GM18526 (cell line): Measurements from ENCODE around the gene APP.

Source experiments
- POLR2A ChIP-seq: IDR thresholded peaks from 3 replicates; pipeline ENCODE4 v1.6.1; 2011; ENCODE audit not compliant: insufficient read length; ENCODE audit errors: extremely low read depth

The APP gene

DNA sequence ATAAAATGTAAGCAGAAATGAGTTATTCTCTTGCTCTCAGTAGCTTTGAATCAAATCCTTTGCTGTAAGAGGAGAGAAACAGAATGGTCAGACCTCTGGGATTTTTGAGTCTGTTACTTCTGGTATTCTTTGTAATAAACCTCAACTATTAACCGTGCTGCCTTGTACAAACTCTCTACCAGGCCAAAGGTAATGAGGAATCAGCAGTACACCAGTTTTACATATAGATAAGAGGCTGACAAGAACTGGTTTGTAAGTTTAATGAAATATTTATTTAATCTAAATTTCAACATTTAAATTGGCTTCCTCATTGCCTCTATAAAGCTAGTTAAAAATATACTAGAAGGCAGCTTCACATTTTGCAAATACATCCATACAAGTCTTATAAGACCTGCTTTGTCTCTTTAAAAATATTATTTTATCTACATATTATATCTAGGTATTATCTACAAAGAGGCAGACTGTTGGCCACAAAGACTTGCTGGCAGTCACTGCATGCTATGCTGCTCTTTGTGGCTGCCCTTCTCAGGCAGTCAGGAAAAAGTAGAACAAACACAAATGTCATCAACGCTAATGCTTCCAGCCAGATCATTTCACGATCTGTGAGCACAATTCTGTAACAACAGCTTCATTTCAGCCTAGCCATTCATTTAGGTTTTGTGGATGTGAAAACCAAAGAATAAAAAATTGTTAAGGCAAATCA, 262.8 kb downstream of the APP start:
- TF ChIP-seq POLR2A = no peak

DNA sequence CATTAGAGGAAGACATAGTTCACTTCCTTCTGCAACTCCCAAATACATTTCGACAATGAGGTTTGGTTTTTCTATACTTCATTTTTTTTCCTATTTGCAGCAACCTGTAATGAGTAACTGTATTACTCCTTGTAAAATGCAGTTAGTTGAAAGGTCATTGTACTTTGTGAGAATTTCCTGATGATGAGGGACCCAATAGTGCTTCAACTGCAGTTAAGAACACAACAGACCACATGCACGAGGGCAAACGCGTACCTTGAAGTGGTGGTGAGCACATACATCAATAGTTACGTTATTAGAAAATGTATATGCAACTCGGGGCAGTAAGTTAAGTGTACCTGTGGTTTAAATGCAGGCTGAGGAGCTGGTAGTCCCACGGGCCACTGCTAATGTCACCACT, 264.0 kb downstream of the APP start:
- TF ChIP-seq POLR2A = no peak

GRCh38 chr21:25905126-25905525, 265.4 kb downstream of the APP start:
- no peak for TF ChIP-seq POLR2A

DNA sequence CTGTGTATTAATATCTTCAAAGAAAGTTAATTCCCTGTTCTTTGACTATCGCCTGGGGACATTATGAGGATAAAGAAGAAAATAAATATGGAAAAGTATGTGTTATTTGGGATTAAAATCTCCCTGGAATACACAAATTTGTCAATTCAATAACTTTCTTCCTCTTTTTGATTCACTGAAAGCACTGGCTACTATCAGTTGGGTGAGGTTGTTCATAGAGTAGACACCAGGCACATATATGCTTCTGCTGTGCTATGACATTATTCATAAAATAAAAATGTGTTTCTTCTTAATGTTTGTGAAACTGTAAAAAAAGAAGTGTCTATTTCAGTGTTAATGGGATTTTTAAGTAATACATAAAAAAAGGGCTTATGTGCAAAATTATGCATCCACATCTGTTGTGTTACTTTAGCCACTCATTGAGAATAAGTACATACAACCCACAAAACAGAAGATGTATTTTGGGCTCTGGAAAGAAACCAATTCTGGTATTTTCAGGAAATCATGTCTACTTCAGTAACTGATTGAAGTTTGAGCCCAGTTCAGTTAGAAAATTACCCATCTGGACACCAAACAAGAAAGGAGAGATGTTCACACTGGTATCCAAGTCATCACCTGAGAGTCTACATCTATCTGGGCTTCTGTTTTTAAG, 266.4 kb downstream of the APP start:
- TF ChIP-seq POLR2A = no peak

DNA sequence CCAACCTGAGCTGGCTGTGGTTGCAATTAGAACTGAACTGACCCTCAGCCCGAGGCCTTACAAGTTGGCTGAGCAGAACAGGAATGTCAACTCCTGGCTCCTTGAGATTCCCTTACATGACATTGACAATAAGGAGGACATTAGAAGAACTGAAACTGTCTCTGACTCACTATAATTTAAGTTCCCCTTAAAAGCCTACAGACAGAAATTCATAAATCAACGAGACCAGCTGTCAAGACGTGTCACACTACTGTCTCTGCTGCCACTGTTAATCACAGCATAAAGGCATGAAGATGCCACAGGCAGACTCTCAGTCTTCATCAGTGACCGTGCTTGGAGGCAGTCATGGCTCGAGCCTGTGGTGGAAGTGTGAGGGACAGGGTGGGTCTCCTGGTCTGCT, 267.0 kb downstream of the APP start:
- TF ChIP-seq POLR2A = no peak

DNA sequence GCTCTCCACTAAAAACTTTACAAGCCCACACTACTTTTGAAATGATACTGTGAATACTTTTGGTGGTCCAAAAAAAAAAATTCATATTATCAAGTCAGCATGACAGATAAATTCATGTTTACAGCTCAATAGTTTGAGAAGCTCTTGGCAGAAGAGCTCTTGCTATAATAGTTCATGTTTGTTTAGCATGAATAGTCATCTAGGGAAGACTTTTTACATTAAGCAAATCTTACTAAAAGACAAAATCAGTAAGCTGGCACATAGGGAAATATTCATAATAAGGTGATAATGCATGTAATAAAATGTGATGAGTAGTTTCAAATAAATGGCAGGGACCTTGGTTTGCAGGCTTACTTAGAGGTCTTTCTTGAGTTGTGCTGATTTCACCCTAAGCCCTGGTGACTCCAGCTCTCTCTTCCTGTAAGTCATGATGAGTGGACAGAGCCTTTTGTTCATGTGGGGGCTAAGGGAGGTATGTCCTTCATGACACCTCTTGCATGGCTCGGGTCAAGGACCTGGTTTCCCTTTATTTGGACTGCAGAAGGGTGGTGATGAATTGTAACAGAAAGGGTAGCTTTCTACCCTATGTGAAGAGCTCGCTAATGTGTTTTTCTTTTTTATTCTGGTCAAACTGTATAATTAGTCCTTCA, 269.1 kb downstream of the APP start:
- TF ChIP-seq POLR2A = no peak

DNA sequence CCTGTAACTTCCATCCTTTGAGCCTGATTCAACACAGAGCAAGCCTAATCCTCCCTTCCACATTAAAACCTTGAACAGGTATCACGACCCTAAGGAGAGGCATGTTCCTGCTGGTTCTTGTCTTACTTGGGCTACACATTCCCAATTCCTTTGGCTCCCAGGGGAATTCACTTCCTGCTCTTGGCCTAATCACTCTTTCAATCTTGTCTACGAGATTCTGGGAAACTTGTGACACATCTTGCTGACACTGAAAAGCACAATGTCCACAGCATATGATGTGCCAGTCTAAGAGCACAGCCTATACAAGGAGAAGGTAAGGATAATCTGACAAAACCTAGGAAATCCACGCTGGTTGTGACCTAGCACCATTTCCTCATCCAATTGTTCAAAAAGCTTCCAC, 271.9 kb downstream of the APP start:
- no peak for TF ChIP-seq POLR2A

DNA sequence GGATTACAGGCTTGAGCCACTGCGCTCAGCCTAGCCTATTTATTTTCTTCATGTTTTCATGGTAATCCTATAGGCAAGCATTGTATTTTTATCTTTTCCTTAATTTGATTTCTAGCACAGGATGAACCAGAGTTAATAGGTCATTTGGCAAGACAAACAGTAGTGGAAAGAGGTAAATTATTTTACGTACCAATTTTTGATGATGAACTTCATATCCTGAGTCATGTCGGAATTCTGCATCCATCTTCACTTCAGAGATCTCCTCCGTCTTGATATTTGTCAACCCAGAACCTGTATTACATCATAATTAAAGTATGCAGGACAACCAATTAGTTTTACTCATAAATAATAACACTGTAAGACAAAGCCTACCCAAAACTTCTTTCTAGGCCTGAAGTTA, 273.2 kb downstream of the APP start:
- no peak for TF ChIP-seq POLR2A

DNA sequence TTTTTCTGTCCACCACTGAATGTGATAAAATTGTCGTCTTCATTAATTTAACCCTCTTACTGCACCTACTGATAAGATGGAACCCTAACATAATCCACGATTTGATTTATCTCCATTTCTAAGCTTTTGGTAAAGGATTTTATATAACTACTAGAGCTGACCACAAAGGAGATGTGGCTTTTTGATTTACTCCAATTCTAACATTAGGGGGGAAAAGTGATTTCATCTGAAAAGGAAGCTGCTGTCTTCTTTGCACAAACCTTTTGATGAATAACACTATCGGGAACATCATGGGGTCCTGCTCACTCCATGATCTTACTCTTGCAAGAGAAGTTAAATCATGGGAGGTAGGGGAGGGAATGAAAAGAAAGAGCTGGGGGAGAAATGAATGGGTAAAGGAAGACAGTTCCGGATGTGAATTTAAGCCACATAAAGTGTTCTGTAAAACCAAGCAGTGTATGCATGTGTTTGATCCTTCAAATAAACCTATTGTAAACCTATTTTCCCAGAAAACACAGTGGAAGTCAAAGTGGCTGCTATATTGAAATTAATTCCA, 274.0 kb downstream of the APP start:
- TF ChIP-seq POLR2A = no peak

DNA sequence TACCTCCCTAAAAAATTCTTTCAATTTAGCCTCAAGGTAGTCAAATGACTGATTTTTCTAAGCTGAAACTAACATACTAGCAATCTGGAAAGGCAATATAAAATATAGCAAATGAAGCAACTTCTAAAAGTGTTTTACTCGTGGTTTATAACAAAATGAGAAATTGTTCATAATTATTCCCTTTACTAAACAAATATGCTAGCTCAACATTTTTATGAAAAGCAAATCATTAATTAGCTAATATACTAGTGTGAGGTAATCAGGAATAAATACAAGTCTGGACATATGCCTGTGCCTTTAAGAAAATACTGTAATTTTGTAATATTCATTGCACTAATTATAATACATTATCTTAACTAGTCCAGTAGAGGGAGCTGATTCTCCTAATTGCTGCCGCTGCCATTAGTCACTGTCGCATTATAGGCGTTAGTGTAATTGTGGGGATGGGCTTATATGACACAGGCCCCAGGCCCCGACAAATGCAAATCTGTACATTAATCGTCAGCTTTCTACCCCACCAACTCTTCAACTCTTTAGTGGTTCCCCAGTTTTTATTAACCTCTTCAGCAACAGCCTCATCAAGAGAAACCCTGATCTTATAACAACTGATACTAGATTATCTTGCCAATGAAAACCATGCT, 274.9 kb downstream of the APP start:
- no peak for TF ChIP-seq POLR2A

DNA sequence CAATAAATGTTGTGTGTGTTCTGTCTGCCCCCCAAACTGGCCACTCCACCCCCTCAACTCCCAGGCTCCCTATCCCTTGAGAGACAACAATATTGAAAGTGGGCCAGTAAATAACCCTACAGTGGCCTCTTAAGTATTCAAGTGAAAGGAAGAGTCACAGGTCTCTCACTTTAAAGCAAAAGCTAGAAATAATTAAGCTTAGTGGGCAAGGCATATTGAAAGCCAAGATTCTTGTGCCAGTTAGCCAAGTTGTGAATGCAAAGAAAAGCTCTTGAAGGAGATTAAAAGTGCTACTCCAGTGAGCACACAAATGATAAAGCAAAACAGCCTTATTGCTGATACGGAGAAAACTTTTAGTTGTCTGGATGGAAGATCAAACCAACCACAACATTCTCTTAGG, 277.4 kb downstream of the APP start:
- TF ChIP-seq POLR2A = no peak

- TF ChIP-seq POLR2A = no peak
Observed at GRCh38 chr21:25891596-25891995, 279.0 kb downstream of the APP start.

DNA sequence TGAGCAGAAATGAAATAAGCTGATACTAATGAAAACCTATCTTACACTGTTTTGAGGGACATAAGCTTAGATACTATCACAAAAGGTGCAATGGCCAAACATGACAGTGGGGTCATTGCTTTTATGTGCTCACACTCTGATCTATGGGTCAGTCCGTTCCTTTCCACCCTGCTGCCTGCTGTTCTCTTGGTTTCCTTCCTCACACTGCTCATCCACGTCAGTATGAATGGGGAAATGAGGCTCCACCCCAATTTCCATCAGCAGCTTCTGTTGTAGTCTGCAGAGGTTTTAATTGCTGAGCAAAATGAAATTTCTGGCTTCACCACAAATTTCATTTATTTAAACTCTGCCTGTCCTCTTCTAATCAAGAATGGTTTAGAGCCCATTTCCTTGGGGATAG, 280.6 kb downstream of the APP start:
- no peak for TF ChIP-seq POLR2A

GRCh38 chr21:25888711-25889110, 281.9 kb downstream of the APP start:
- no peak for TF ChIP-seq POLR2A

DNA sequence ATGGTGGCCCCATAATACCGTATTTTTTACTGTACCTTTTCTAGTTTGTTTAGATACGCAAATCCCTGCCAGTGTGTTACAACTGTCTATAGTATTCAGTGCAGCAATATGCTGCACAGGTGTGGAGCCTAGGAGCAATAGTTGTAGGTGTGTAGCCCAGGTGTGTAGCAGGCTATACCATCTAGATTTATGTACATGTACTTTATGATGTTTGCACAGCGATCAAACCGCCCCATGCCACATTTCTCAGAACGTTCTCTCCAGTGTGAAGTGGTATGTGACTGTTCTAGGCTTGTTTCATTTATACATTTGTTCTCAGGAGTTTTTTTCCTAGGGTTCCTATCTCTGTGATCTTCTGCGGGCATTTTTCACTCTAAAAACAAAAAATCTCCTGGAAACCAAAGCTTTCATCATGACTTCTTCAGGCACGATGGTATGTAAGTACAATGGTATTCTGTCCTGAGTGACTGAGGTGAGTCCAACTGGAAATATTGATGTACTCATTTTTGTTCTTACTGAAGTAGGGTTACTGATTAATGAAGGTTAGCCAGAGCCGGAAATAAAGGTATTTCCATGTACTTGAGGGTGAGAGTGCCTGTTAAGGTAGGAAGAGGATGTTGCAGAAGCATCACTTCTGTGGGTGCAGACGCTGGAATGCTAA, 282.8 kb downstream of the APP start:
- TF ChIP-seq POLR2A = no peak

GRCh38 chr21:25887166-25887565, 283.4 kb downstream of the APP start:
- no peak for TF ChIP-seq POLR2A

DNA sequence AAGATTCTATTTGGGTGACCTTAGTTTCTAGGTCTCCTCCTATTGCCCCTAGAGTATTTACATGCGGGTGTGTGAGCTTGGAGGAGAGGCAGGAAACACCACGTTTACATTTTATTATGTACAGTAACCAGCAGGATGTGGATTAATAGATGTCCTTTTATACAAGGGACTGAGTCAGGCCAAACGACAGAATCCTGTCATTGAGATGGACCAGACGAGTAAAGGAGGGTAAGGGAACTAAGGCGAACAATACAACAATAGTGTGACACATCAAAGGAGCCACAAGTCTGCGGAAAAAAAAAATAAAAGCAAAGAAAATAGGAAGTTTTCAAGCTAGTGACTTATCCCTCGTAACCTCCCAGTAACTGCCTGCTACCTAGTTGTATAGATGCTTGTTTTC, 284.7 kb downstream of the APP start:
- TF ChIP-seq POLR2A = no peak
